Mucosa of descending colon (tissue), 3 donors: ENCODE results near the gene TJP1. TPM values are rescaled to one million over a fixed set of nuclear protein-coding genes. Genes with fewer than 3 reads are reported as not detected.

Experiments used
- ATAC-seq: fragments of 200-7000 bp; cut with Tn5 transposase; one replicate; pipeline ENCODE4 v1.9.1; 2020; ENCODE audit warnings: mild to moderate bottlenecking, moderate library complexity
- DNase-seq, 3 donors: peaks; one replicate each; pipeline ENCODE4 v3.0.0-alpha.2; 2020
- H3K36me3 ChIP-seq: fragments of 200-600 bp; one replicate; pipeline ENCODE4 v1.8.0; 2021; ENCODE audit warnings: low read depth, mild to moderate bottlenecking
- H3K4me1 ChIP-seq: fragments of 200-600 bp; one replicate; pipeline ENCODE4 v1.8.0; 2021; ENCODE audit warnings: low read depth, mild to moderate bottlenecking
- H3K4me3 ChIP-seq: fragments of 200-600 bp; one replicate; pipeline ENCODE4 v1.8.0; 2021; ENCODE audit warnings: mild to moderate bottlenecking
- H3K9me3 ChIP-seq: fragments of 200-600 bp; one replicate; pipeline ENCODE4 v1.8.0; 2021; ENCODE audit warnings: mild to moderate bottlenecking
- CTCF ChIP-seq: fragments of 200-600 bp; IDR thresholded peaks from one replicate; pipeline ENCODE4 v1.8.0; 2022; ENCODE audit warnings: antibody characterized with exemption, mild to moderate bottlenecking
- intact Hi-C, 2 donors: fragments of 100-400 bp; cut with DNase I in 1 of 2; cut with micrococcal nuclease in 1 of 2; formaldehyde crosslinking; loops; one replicate each; pipeline versions ENCODE4 v1.11.0 to v1.11.1; 2022; cut with DNase I, micrococcal nuclease
- total RNA-seq, 3 donors: library from RNA; stranded (reverse); fragmentation: NEBNext Ultra II Directional in 2 of 3; extraction: Animal tissue kit (Norgen Biotek cat#: 25700) in 2 of 3; gene quantifications; one replicate each; pipeline versions ENCODE4 v1.2.1 to v1.2.4, GENCODE V29; 2021 to 2023
- donor health status: DM: no; HTN: no; CAD: no; lungs with moderate emphysema.
- donor health status: DM: no; HTN: no; CAD: no.
- donor health status: DM: no; HTN: yes; CAD: no.

The TJP1 gene
- total RNA-seq, 3 donors from 2014 or later = 78.8 to 129 (median 86.9) TPM

- H3K4me1 ChIP-seq = no peaks in the 10 kb centered on the region
- H3K4me3 ChIP-seq = no peak overlapping the region
- ATAC-seq (no peak), DNase-seq (no peak)
- TF ChIP-seq CTCF = no peak
- H3K36me3 ChIP-seq = no peaks in the 10 kb centered on the region
- intact Hi-C loops = no loop called here
- no peaks in the 10 kb centered on the region for H3K9me3 ChIP-seq
These were observed 165.4 kb downstream of the TJP1 start for GRCh38 chr15:29656636-29657475.

DNA sequence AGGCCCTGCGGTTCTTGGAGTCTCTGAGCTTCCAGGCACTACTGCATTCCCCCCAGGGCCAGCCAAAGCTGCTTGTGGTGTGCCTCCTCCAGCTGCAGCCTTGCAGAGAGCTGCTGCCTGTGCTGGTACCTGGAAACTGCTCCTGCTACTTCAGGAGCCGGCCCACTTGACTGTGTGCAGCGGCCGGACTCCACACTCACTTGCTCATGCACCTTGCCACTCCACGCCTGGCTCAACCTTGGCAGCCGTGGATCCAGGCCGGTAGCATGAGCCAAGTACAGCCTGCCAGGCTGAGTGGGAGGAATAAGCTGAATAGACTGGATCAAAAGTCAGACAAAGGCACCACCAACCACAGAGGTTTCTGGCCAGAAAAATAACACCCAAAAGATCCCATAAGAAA, 169.7 kb downstream of the TJP1 start:
- TF ChIP-seq CTCF = no peak
- intact Hi-C loops = no loop called here
- ATAC-seq = no peak
- DNase-seq = no peak
- Histone ChIP-seq H3K4me3 (no peak overlapping the region), H3K4me1 (no peaks in the 10 kb centered on the region), H3K9me3 (no peaks in the 10 kb centered on the region), H3K36me3 (no peaks in the 10 kb centered on the region)

GRCh38 chr15:29651476-29652233, 170.6 kb downstream of the TJP1 start:
- H3K36me3 ChIP-seq = no peaks in the 10 kb centered on the region
- no peak overlapping the region for H3K4me3 ChIP-seq
- ATAC-seq = no peak
- no peaks in the 10 kb centered on the region for H3K4me1 ChIP-seq
- DNase-seq = no peak
- intact Hi-C loops = no loop called here
- H3K9me3 ChIP-seq = no peaks in the 10 kb centered on the region
- TF ChIP-seq CTCF = no peak
